ENCODE data around the gene MYOZ3. TPM values are rescaled to one million over a fixed set of nuclear protein-coding genes. Genes with fewer than 3 reads are reported as not detected.

The MYOZ3 gene
- total RNA-seq, 4 donors from 2014 or later, result 0.10 TPM; not detected in 3

GRCh38 chr5:150619359-150620230, 41.5 kb upstream of the MYOZ3 start:
- H3K4me3 ChIP-seq (ENCODE audit: low read depth, poor library complexity, severe bottlenecking), result no peak overlapping the region
- no peak for DNase-seq (ENCODE audit: low spot score in 2 of 2)
- intact Hi-C loops (cut with DNase I; ENCODE audit: low total_unique reads), result no loop called here
- 43 to 52% methylated on average over 23 to 24 of the region's 24 CpGs for WGBS, 2 donors
- no peak for TF ChIP-seq CTCF (IDR thresholded peaks at IDR 0.05)

DNA sequence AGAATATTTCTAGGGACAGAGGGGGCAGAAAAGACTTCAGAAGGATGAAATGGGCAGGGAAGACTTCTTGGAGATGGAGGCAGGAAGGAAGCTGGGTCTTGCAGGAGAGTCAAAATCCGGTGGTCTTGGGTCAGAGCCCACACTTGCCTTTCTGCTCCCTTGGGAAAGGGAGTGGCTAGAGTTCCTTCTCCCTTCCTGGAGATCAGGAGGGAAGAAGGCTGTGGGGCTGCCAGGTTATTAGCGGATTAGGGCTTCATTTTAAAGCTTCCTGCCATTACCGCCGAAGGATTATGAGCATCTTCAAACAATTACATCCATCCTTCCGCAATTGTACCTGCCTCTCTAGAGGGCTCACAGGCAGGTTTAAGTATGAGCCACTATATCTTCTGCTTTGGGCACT, 39.8 kb upstream of the MYOZ3 start:
- 75 to 80% methylated on average over 5 of the region's 5 CpGs for WGBS, 2 donors
- intact Hi-C loops (cut with DNase I; ENCODE audit: low total_unique reads), result no loop called here
- H3K4me3 ChIP-seq (ENCODE audit: low read depth, poor library complexity, severe bottlenecking), result no peak overlapping the region
- TF ChIP-seq POLR2A (IDR thresholded peaks at IDR 0.05), result no peak
- TF ChIP-seq CTCF (IDR thresholded peaks at IDR 0.05), result no peak
- no peak for DNase-seq (ENCODE audit: low spot score in 2 of 2)

DNA sequence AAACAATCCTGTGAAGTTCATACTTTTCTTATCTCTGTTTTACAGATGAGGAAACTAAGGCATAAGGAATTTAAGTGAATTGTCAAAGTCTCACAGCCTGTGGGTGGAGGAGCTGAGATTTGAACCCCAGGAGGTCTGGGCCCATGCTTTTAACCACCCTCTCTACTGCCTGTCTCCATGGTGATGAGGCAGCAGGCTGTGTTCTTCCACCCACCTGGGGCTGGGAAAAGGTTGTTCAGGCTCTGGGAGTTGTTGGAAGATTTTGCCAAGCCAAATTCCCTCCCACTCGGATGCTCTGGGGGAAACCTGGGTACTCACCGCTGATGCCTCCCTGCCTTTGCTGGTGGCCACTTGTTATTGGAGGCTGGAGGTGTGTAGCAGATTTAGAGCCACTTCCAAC, 38.9 kb upstream of the MYOZ3 start:
- WGBS, 2 donors, result 82 to 93% methylated on average over 2 of the region's 2 CpGs
- intact Hi-C loops (cut with DNase I; ENCODE audit: low total_unique reads), result no loop called here
- no peak overlapping the region for H3K4me3 ChIP-seq (ENCODE audit: low read depth, poor library complexity, severe bottlenecking)
- no peak for TF ChIP-seq POLR2A (IDR thresholded peaks at IDR 0.05)
- no peak for TF ChIP-seq CTCF (IDR thresholded peaks at IDR 0.05)
- no peak for DNase-seq (ENCODE audit: low spot score in 2 of 2)

- H3K4me3 ChIP-seq (ENCODE audit: low read depth, poor library complexity, severe bottlenecking), result no peak overlapping the region
- no peak for DNase-seq (ENCODE audit: low spot score in 2 of 2)
- 61 to 65% methylated on average over 7 of the region's 7 CpGs for WGBS, 2 donors
- intact Hi-C loops (cut with DNase I; ENCODE audit: low total_unique reads), result no loop called here
- no peak for TF ChIP-seq POLR2A (IDR thresholded peaks at IDR 0.05)
- no peak for TF ChIP-seq CTCF (IDR thresholded peaks at IDR 0.05)
Observed at GRCh38 chr5:150623152-150623877, 37.7 kb upstream of the MYOZ3 start.

GRCh38 chr5:150623878-150624216, 37.2 kb upstream of the MYOZ3 start:
- intact Hi-C loops (cut with DNase I; ENCODE audit: low total_unique reads), result no loop called here
- no peak for DNase-seq (ENCODE audit: low spot score in 2 of 2)

More at GRCh38 chr5:150623878-150624216, 37.2 kb upstream of the MYOZ3 start:
- 83 to 84% methylated on average over 5 of the region's 5 CpGs for WGBS, 2 donors
- TF ChIP-seq POLR2A (IDR thresholded peaks at IDR 0.05) (no peak), CTCF (IDR thresholded peaks at IDR 0.05) (no peak)
- H3K4me3 ChIP-seq (ENCODE audit: low read depth, poor library complexity, severe bottlenecking), result no peak overlapping the region

All from lower leg skin (tissue), 4 donors.